ENCODE results near the gene BAG3. TPM values are rescaled to one million over a fixed set of nuclear protein-coding genes. Genes with fewer than 3 reads are reported as not detected.

The BAG3 gene
- total RNA-seq, 1 donor from 2014 or later, result 24.6 TPM

DNA sequence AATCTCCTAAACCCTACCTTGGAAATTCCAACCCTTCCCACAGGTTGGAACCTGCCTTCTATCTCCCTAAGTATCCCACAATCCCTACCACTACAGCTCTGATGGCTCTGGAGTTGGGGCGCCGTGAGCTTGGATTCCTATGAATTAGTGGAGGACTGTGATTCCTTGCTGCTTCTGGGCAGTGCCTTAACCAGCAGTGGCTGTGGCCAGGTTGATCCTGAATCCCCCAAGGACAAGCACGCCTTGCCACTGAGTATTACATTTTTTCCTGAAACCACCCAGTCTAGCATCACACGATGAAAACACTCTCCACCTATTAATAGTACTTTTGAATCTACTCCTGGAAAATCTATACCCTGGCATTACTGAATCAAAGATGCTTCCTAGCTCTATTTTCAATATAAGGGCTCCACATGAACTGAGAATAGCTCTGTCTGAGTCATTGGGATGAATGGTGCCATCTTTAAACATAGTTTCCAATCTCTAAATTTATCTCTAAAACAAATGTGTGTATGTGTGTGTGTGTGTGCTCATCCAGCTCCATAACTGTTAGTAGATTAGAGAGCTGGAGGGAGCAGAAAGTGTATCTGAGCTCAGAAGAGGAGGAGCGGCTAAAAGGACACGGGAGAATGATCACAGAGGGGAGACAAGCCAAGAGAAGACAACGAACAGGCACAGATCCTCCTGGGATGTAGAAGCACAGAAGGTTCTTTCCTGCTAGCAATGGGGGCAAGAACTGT is 62.7 kb downstream of the BAG3 start:
- no peak for DNase-seq (ENCODE audit: low spot score)
- Mint-ChIP-seq H3K36me3 (ENCODE audit: low read depth, unreplicated experiment) (peaks cover 3% of the 10 kb centered on the region), H3K9me3 (ENCODE audit: unreplicated experiment) (peaks cover 4% of the 10 kb centered on the region), H3K27me3 (ENCODE audit: unreplicated experiment) (peaks cover 4% of the 10 kb centered on the region), H3K4me1 (ENCODE audit: unreplicated experiment) (no peaks in the 10 kb centered on the region), H3K27ac (ENCODE audit: unreplicated experiment) (no peak overlapping the region), H3K4me3 (ENCODE audit: unreplicated experiment) (no peak overlapping the region)
- TF ChIP-seq, protein P1, sequence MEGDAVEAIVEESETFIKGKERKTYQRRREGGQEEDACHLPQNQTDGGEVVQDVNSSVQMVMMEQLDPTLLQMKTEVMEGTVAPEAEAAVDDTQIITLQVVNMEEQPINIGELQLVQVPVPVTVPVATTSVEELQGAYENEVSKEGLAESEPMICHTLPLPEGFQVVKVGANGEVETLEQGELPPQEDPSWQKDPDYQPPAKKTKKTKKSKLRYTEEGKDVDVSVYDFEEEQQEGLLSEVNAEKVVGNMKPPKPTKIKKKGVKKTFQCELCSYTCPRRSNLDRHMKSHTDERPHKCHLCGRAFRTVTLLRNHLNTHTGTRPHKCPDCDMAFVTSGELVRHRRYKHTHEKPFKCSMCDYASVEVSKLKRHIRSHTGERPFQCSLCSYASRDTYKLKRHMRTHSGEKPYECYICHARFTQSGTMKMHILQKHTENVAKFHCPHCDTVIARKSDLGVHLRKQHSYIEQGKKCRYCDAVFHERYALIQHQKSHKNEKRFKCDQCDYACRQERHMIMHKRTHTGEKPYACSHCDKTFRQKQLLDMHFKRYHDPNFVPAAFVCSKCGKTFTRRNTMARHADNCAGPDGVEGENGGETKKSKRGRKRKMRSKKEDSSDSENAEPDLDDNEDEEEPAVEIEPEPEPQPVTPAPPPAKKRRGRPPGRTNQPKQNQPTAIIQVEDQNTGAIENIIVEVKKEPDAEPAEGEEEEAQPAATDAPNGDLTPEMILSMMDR (IDR thresholded peaks at IDR 0.05; ENCODE audit: unreplicated experiment), result no peak

DNA sequence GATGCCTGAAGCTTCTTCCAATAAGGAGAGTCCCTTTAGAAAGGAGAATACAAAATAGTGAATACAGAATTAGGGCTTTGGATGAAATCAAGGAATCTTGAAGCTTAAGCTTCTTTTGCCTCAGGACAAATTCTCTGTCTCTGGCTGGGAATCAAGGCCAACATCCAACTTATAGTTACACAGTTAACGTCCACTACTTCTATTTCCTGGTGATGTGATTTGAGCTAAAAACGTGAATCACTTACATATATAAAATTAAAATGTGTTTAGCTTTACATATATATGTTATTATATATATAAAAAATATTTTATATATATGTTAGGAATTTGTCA is 63.3 kb downstream of the BAG3 start:
- Mint-ChIP-seq H3K27me3 (ENCODE audit: unreplicated experiment) (peaks cover 4% of the 10 kb centered on the region), H3K27ac (ENCODE audit: unreplicated experiment) (no peak overlapping the region), H3K4me3 (ENCODE audit: unreplicated experiment) (no peak overlapping the region), H3K9me3 (ENCODE audit: unreplicated experiment) (peaks cover 4% of the 10 kb centered on the region), H3K36me3 (ENCODE audit: low read depth, unreplicated experiment) (peaks cover 3% of the 10 kb centered on the region), H3K4me1 (ENCODE audit: unreplicated experiment) (no peaks in the 10 kb centered on the region)
- no peak for DNase-seq (ENCODE audit: low spot score)
- TF ChIP-seq, protein P1 (IDR thresholded peaks at IDR 0.05; ENCODE audit: unreplicated experiment), result no peak

DNA sequence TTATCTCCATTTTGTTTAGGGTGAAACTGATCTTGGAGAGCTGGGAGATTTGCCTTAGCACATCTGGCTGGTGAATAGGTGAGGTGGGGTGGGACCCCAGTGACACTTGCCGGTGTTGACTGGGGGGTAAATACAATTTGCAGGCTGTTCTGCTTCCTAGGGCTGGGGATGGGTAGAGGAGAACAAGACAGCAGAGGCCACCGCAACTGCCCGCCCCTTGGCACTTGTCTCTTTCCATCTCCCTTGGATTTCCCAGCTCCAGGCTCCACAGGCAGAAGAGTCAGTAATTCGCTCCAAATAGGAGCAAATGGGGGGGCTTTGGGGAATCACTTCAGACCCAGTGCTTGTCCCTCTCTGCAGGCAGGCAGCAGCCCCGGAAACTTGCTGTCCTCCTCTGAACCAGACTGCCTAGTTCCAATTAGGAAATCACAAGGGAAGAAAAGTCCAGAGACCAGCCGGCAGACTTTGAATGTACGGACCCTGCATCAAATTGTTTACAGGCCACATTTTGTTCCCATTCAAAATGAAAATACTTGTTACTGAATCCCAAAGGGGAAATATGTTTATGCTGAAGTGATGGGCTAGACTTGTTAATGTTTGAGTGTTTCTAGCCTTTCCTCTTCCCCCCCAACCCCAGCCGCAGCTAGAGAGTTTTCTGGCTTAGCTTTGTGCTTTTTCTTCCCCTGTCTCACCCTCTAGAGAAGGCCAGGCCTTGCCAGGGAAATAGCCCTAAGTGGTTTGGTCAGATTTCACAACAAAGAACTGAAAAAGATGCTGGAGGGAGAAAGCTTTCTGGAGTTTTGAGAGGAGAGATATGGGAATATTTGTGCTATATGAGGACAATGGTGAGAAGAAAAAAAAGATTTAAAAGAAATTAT is 64.7 kb downstream of the BAG3 start:
- Mint-ChIP-seq H3K36me3 (ENCODE audit: low read depth, unreplicated experiment) (peaks cover 7% of the 10 kb centered on the region), H3K4me3 (ENCODE audit: unreplicated experiment) (no peak overlapping the region), H3K4me1 (ENCODE audit: unreplicated experiment) (no peaks in the 10 kb centered on the region), H3K27ac (ENCODE audit: unreplicated experiment) (no peak overlapping the region), H3K27me3 (ENCODE audit: unreplicated experiment) (peaks cover 2% of the 10 kb centered on the region), H3K9me3 (ENCODE audit: unreplicated experiment) (no peaks in the 10 kb centered on the region)
- no peak for DNase-seq (ENCODE audit: low spot score)
- TF ChIP-seq, protein P1 (IDR thresholded peaks at IDR 0.05; ENCODE audit: unreplicated experiment), result no peak

DNA sequence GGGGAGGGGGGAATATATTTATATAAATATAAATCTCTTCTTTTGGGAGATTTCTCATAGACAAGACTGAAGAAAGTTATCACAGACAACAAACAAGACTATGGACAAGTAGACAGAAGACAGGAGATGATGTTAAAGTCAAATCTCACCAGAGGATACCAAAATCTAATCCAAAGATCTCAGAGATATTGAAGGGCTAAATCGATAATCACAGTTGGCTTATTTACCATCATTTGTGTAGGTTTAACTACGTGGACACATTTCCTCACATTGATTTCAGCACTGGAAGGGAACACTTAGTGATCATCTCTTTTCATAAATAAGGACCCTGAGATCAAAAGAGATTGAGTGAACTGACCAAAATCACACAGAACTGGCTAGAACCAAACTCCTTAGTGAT is 72.0 kb downstream of the BAG3 start:
- peak overlapping the region; percentile 5 for H3K4me3 Mint-ChIP-seq (ENCODE audit: unreplicated experiment)
- H3K27ac Mint-ChIP-seq (ENCODE audit: unreplicated experiment), result no peak overlapping the region
- no peaks in the 10 kb centered on the region for H3K9me3 Mint-ChIP-seq (ENCODE audit: unreplicated experiment)
- no peak for DNase-seq (ENCODE audit: low spot score)
- TF ChIP-seq, protein P1 (IDR thresholded peaks at IDR 0.05; ENCODE audit: unreplicated experiment), result no peak
- peaks cover 35% of the 10 kb centered on the region for H3K4me1 Mint-ChIP-seq (ENCODE audit: unreplicated experiment)
- H3K36me3 Mint-ChIP-seq (ENCODE audit: low read depth, unreplicated experiment), result peaks cover 13% of the 10 kb centered on the region
- H3K27me3 Mint-ChIP-seq (ENCODE audit: unreplicated experiment), result peaks cover 7% of the 10 kb centered on the region

DNA sequence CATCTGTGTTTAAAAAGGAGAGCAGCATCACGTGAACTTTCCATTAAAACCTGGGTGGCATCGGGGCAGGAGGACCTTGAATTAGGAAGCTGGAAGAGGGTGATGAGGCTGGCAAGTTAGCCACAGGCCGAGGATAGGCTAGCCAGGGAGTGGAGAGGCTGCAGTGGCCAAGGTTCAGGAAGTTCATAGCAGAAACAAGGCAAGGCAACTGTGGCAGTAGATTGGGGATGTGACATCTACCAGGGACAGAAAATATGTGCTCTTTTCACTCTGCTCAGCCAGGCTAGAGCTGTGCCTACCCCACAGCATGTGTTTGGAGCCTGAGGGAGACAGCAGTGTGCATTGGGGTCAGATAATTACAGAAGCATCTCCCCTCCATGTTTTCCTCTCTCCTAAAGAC is 72.4 kb downstream of the BAG3 start:
- H3K4me3 Mint-ChIP-seq (ENCODE audit: unreplicated experiment), result peak overlapping the region; percentile 5
- H3K27me3 Mint-ChIP-seq (ENCODE audit: unreplicated experiment), result peaks cover 7% of the 10 kb centered on the region
- H3K9me3 Mint-ChIP-seq (ENCODE audit: unreplicated experiment), result no peaks in the 10 kb centered on the region
- TF ChIP-seq, protein P1 (IDR thresholded peaks at IDR 0.05; ENCODE audit: unreplicated experiment), result no peak
- DNase-seq (ENCODE audit: low spot score), result no peak
- H3K27ac Mint-ChIP-seq (ENCODE audit: unreplicated experiment), result no peak overlapping the region
- peaks cover 39% of the 10 kb centered on the region for H3K4me1 Mint-ChIP-seq (ENCODE audit: unreplicated experiment)
- peaks cover 16% of the 10 kb centered on the region for H3K36me3 Mint-ChIP-seq (ENCODE audit: low read depth, unreplicated experiment)

All from endothelial cell (in vitro differentiated cells).